Activated B cell treated with CpG ODN at 0.5 μM for 24 hours (primary cell): ENCODE measurements around the gene OXNAD1. TPM values are rescaled to one million over a fixed set of nuclear protein-coding genes. Genes with fewer than 3 reads are reported as not detected.

Experiments
- ATAC-seq: fragments of 200-7000 bp; cut with Tn5 transposase; one replicate; pipeline ENCODE4 v1.10.0; 2021; ENCODE audit warnings: low read depth, mild to moderate bottlenecking, moderate library complexity
- CTCF ChIA-PET: fragments of 350-600 bp; sonication (Branson Sonifier 250); formaldehyde crosslinking; loops from one replicate; lab custom pipeline; 2021; ENCODE audit warnings: antibody characterized with exemption; lab: Charles Lee
- POLR2A ChIA-PET: fragments of 350-600 bp; sonication (Branson Sonifier 250); formaldehyde crosslinking; loops from one replicate; lab custom pipeline; 2021; ENCODE audit warnings: antibody characterized with exemption; lab: Charles Lee
- DNase-seq: peaks from one replicate; pipeline ENCODE4 v3.0.0; 2022
- H3K27ac Mint-ChIP-seq: one replicate; pipeline ENCODE4 v1.8.0; 2020; ENCODE audit warnings: mixed read lengths
- H3K27me3 Mint-ChIP-seq: one replicate; pipeline ENCODE4 v1.8.0; 2021; ENCODE audit warnings: mixed read lengths
- H3K36me3 Mint-ChIP-seq: one replicate; pipeline ENCODE4 v1.8.0; 2021; ENCODE audit warnings: low read depth, mixed read lengths
- H3K4me1 Mint-ChIP-seq: one replicate; pipeline ENCODE4 v1.8.0; 2021; ENCODE audit warnings: mixed read lengths
- H3K4me3 Mint-ChIP-seq: one replicate; pipeline ENCODE4 v1.8.0; 2020; ENCODE audit warnings: mild to moderate bottlenecking, mixed read lengths
- H3K9me3 Mint-ChIP-seq: one replicate; pipeline ENCODE4 v1.8.0; 2020; ENCODE audit warnings: mixed read lengths
- intact Hi-C: fragments of 100-400 bp; cut with micrococcal nuclease; formaldehyde crosslinking; loops from one replicate; pipeline ENCODE4 v1.15.1; 2024
- total RNA-seq: library from RNA; stranded (reverse); gene quantifications from 2 replicates; pipeline ENCODE4 v1.2.3, GENCODE V29; 2022
- TF ChIP-seq, protein P1 (sequence below): fragments of 200-600 bp; IDR thresholded peaks from one replicate; pipeline ENCODE4 v1.8.0; 2022; ENCODE audit warnings: antibody characterized with exemption, mild to moderate bottlenecking

OXNAD1 gene
- total RNA-seq, 1 donor from 2014 or later: 8.7 TPM

DNA sequence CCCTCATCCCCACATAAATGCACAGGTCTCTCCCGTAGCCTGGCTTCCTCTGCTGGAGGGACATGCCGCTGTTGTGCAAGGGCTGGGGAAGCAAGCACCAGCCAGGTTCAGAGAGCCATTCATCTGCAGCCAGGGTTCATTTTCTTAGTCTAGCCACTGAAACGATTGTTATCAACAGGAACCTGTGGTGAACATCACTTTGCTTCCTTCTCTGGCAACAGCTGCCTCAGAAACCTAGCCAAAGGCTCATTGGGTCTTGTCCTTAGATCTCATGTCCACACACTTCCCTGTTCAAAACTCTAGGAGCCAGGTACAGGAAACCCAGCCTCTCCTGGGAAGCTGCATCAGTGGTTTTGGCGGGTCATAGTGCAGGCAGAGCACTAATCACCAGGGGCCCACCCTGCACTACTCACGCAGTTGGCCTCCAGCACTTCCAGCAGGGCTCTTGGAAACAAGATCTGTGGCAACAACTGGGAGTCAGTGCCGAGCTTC, 47.0 kb downstream of the OXNAD1 start:
- CTCF ChIA-PET: no interaction called here
- intact Hi-C loops: no loop called here
- Mint-ChIP-seq H3K27ac (peak overlapping the region; percentile 73), H3K9me3 (no peaks in the 10 kb centered on the region), H3K36me3 (peaks cover 75% of the 10 kb centered on the region), H3K4me3 (peak overlapping the region; percentile 44), H3K27me3 (no peaks in the 10 kb centered on the region), H3K4me1 (peaks cover 28% of the 10 kb centered on the region)
- TF ChIP-seq, protein P1, sequence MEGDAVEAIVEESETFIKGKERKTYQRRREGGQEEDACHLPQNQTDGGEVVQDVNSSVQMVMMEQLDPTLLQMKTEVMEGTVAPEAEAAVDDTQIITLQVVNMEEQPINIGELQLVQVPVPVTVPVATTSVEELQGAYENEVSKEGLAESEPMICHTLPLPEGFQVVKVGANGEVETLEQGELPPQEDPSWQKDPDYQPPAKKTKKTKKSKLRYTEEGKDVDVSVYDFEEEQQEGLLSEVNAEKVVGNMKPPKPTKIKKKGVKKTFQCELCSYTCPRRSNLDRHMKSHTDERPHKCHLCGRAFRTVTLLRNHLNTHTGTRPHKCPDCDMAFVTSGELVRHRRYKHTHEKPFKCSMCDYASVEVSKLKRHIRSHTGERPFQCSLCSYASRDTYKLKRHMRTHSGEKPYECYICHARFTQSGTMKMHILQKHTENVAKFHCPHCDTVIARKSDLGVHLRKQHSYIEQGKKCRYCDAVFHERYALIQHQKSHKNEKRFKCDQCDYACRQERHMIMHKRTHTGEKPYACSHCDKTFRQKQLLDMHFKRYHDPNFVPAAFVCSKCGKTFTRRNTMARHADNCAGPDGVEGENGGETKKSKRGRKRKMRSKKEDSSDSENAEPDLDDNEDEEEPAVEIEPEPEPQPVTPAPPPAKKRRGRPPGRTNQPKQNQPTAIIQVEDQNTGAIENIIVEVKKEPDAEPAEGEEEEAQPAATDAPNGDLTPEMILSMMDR: no peak
- no peak for DNase-seq
- POLR2A ChIA-PET: interaction anchor here (0.6 to 1.1 kb wide), 2 partner anchors 186 to 200 kb away, joined by 3 read pairs; no protein-coding TSS in a partner anchor
- peak; percentile 36 for ATAC-seq

DNA sequence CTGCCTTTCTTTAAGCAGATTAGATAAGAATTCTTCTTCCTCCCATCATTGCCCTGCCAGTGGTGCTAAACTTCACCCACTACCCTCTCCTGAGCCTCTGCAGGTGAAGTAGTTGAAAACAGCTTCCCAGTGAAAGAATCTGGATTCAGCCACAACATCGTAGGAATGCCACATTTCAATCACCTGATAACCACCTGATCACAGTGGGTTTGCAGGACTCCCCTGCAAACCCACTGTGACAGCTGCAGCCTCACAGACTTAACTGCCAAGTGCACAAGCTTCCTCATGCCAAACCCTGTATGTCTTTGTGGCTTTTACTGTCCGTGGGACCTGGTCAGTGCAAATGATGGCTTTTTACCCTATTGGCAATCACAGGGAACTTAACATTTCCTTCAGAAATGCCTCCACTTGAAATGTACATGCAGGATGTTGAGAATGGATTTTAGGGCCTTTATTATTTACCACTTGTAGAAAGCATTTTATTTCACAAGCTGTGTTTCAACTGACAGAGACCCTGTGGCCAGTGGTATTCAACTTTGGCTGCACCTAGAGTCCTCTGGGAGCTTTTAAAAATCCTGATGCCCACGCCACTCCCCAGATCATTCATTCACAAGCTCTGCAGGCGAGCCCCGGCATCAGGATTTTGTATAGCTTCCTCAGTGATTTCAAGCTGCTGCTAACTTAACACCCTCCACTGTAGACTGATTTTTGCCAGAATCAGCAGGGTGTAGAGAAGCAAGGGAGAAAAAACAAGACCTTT, 49.1 kb downstream of the OXNAD1 start:
- DNase-seq: no peak
- Mint-ChIP-seq H3K36me3 (peaks cover 79% of the 10 kb centered on the region), H3K4me1 (peaks cover 28% of the 10 kb centered on the region), H3K27ac (no peak overlapping the region), H3K9me3 (no peaks in the 10 kb centered on the region), H3K27me3 (no peaks in the 10 kb centered on the region), H3K4me3 (no peak overlapping the region)
- CTCF ChIA-PET: interaction anchor here (1.5 kb wide), 1 partner anchor 24 kb away, joined by 6 read pairs; no protein-coding TSS in a partner anchor
- TF ChIP-seq, protein P1: no peak
- intact Hi-C loops: no loop called here
- ATAC-seq: no peak
- POLR2A ChIA-PET: interaction anchor here (0.6 kb wide), 1 partner anchor 1609 kb away, joined by 3 read pairs; no protein-coding TSS in a partner anchor

DNA sequence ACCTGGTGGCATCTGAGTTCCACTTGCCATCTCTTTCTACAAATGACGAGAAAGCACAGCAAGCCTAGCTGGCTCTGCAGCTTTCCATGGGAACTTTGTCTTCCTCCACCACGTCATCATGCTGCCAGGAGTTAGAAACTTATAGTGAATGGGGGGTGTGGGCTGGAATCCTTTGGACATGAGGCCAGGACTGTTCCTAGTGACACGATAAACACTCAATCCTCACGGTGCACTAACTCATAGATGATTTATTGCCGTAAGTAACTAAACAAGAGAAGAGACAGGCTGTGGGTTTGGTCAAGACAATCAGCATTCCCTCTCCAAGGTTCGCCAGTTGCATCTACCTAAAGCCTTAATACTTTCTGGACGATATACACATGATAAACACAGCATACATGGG, 50.6 kb downstream of the OXNAD1 start:
- Mint-ChIP-seq H3K36me3 (peaks cover 87% of the 10 kb centered on the region), H3K4me1 (peaks cover 19% of the 10 kb centered on the region), H3K27me3 (no peaks in the 10 kb centered on the region), H3K9me3 (no peaks in the 10 kb centered on the region), H3K4me3 (no peak overlapping the region), H3K27ac (no peak overlapping the region)
- POLR2A ChIA-PET: no interaction called here
- DNase-seq: no peak
- no peak for ATAC-seq
- CTCF ChIA-PET: interaction anchor here (1.2 kb wide), 1 partner anchor 25 kb away, joined by 4 read pairs; no protein-coding TSS in a partner anchor
- intact Hi-C loops: no loop called here
- TF ChIP-seq, protein P1: no peak

DNA sequence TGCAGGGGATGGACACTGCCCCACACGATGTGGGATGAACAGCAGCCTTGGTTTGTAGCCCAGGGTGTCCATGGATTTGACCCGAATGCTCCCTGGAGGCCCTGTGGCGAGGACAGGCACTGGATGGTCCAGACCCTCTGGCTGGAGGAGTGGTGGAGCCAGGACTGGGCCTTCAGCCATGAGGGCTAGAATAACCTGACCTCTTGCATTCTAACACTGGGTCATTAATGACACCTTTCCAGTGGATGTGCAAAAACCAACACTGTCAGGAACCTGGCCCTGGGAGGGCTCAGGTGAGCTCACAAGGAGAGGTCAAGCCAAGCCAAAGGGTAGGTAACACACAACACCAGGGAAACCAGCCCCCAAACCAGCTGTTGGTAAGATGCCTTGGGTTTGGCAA, 51.4 kb downstream of the OXNAD1 start:
- intact Hi-C loops: no loop called here
- H3K4me1 Mint-ChIP-seq: peaks cover 17% of the 10 kb centered on the region

More for the DNA sequence above, 51.4 kb downstream of the OXNAD1 start:
- ChIA-PET CTCF (no interaction called here), POLR2A (no interaction called here)
- TF ChIP-seq, protein P1: no peak
- ATAC-seq: no peak
- no peak overlapping the region for H3K27ac Mint-ChIP-seq
- no peaks in the 10 kb centered on the region for H3K9me3 Mint-ChIP-seq
- H3K4me3 Mint-ChIP-seq: no peak overlapping the region
- no peaks in the 10 kb centered on the region for H3K27me3 Mint-ChIP-seq
- peaks cover 95% of the 10 kb centered on the region for H3K36me3 Mint-ChIP-seq
- DNase-seq: no peak
